ENCODE results near the gene ARHGDIG. TPM values are rescaled to one million over a fixed set of nuclear protein-coding genes. Genes with fewer than 3 reads are reported as not detected.

The ARHGDIG gene
- total and polyA plus RNA-seq, 9 of the 15 experiments (the other 6 are each of a cell fraction or from before 2014, with no cell fraction given) = 0.36 to 2.5 (median 0.64) TPM; not detected in 2

DNA sequence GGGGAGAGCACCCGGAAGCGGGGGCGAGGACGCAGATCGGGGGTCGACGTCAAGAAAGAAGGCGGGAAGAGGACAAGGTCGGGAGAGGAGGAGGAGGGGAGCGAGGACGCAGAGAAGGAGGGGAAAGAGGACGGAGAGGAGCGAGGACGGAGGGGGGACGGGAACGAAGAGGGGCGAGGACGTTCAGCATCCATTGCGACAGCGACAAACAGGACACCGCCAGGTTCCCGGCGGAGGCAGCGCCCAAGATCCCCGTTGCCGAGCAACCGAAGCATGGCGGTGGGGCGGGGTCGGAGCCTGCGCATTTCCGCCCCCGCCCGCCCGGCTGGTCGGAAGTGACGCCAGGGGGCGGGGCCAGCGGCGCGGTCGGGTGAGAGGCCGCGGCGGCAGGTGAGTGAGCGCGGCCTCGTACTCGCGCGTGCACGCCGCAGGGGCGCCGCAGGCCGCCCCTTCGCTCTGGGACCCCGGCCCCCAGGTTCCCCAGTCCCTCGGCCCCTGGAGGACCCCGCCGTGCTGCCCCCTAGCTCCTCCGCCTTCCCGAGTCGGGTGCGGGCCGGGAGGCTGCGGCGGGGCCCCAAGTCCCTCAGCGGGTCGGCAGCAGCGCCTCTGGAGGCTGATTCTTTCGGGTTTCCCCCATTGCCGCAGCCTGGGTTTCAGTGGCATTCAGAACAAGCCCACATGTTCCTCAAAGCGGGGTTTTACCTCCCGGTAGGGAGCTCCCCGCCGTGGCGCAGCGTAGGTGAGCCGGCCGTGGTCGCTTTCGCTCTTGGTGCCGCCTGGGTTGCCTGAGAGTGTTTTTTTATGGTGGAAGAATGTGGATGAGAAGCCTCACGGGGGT lies 45.7 kb upstream of the ARHGDIG start, which contains the start of gene FAM234A (continued):
- TF ChIP-seq, protein P1, sequence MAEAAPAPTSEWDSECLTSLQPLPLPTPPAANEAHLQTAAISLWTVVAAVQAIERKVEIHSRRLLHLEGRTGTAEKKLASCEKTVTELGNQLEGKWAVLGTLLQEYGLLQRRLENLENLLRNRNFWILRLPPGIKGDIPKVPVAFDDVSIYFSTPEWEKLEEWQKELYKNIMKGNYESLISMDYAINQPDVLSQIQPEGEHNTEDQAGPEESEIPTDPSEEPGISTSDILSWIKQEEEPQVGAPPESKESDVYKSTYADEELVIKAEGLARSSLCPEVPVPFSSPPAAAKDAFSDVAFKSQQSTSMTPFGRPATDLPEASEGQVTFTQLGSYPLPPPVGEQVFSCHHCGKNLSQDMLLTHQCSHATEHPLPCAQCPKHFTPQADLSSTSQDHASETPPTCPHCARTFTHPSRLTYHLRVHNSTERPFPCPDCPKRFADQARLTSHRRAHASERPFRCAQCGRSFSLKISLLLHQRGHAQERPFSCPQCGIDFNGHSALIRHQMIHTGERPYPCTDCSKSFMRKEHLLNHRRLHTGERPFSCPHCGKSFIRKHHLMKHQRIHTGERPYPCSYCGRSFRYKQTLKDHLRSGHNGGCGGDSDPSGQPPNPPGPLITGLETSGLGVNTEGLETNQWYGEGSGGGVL (CRISPR knock-in tag; IDR thresholded peaks at IDR 0.05) = no peak
- TF ChIP-seq ZNF707 (CRISPR knock-in tag; conservative IDR thresholded peaks at IDR 0.05) = no peak
- TF ChIP-seq, protein P2, sequence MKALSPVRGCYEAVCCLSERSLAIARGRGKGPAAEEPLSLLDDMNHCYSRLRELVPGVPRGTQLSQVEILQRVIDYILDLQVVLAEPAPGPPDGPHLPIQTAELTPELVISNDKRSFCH (CRISPR knock-in tag; IDR thresholded peaks at IDR 0.05) = no peak
- TF ChIP-seq, protein P2 (tag; IDR thresholded peaks at IDR 0.05) = no peak; the same call in 1 of the 2 replicates
- no peak for TF ChIP-seq PTRF (tag; IDR thresholded peaks at IDR 0.05)
- TF ChIP-seq, protein P3, sequence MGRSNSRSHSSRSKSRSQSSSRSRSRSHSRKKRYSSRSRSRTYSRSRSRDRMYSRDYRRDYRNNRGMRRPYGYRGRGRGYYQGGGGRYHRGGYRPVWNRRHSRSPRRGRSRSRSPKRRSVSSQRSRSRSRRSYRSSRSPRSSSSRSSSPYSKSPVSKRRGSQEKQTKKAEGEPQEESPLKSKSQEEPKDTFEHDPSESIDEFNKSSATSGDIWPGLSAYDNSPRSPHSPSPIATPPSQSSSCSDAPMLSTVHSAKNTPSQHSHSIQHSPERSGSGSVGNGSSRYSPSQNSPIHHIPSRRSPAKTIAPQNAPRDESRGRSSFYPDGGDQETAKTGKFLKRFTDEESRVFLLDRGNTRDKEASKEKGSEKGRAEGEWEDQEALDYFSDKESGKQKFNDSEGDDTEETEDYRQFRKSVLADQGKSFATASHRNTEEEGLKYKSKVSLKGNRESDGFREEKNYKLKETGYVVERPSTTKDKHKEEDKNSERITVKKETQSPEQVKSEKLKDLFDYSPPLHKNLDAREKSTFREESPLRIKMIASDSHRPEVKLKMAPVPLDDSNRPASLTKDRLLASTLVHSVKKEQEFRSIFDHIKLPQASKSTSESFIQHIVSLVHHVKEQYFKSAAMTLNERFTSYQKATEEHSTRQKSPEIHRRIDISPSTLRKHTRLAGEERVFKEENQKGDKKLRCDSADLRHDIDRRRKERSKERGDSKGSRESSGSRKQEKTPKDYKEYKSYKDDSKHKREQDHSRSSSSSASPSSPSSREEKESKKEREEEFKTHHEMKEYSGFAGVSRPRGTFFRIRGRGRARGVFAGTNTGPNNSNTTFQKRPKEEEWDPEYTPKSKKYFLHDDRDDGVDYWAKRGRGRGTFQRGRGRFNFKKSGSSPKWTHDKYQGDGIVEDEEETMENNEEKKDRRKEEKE (IDR thresholded peaks at IDR 0.05; ENCODE audit: borderline replicate concordance in 1 of 2, control insufficient read depth in 1 of 2, low read depth in 2 of 2, low read length in 1 of 2) = no peak
- no peak for TF ChIP-seq NFE2 (IDR thresholded peaks at IDR 0.05; ENCODE audit: low read depth)
- TF ChIP-seq ILK (tag; IDR thresholded peaks at IDR 0.05; ENCODE audit: borderline replicate concordance, low read depth) = no peak
- TF ChIP-seq, protein P4, sequence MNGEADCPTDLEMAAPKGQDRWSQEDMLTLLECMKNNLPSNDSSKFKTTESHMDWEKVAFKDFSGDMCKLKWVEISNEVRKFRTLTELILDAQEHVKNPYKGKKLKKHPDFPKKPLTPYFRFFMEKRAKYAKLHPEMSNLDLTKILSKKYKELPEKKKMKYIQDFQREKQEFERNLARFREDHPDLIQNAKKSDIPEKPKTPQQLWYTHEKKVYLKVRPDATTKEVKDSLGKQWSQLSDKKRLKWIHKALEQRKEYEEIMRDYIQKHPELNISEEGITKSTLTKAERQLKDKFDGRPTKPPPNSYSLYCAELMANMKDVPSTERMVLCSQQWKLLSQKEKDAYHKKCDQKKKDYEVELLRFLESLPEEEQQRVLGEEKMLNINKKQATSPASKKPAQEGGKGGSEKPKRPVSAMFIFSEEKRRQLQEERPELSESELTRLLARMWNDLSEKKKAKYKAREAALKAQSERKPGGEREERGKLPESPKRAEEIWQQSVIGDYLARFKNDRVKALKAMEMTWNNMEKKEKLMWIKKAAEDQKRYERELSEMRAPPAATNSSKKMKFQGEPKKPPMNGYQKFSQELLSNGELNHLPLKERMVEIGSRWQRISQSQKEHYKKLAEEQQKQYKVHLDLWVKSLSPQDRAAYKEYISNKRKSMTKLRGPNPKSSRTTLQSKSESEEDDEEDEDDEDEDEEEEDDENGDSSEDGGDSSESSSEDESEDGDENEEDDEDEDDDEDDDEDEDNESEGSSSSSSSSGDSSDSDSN (IDR thresholded peaks at IDR 0.05; ENCODE audit: borderline replicate concordance in 1 of 2, low read depth in 2 of 2, low read length in 2 of 2) = peak; percentile 45 to 76; a peak in 1 of 4 replicates
- TF ChIP-seq, protein P5, sequence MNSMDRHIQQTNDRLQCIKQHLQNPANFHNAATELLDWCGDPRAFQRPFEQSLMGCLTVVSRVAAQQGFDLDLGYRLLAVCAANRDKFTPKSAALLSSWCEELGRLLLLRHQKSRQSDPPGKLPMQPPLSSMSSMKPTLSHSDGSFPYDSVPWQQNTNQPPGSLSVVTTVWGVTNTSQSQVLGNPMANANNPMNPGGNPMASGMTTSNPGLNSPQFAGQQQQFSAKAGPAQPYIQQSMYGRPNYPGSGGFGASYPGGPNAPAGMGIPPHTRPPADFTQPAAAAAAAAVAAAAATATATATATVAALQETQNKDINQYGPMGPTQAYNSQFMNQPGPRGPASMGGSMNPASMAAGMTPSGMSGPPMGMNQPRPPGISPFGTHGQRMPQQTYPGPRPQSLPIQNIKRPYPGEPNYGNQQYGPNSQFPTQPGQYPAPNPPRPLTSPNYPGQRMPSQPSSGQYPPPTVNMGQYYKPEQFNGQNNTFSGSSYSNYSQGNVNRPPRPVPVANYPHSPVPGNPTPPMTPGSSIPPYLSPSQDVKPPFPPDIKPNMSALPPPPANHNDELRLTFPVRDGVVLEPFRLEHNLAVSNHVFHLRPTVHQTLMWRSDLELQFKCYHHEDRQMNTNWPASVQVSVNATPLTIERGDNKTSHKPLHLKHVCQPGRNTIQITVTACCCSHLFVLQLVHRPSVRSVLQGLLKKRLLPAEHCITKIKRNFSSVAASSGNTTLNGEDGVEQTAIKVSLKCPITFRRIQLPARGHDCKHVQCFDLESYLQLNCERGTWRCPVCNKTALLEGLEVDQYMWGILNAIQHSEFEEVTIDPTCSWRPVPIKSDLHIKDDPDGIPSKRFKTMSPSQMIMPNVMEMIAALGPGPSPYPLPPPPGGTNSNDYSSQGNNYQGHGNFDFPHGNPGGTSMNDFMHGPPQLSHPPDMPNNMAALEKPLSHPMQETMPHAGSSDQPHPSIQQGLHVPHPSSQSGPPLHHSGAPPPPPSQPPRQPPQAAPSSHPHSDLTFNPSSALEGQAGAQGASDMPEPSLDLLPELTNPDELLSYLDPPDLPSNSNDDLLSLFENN (IDR thresholded peaks at IDR 0.05; ENCODE audit: low read depth in 2 of 2, low read length in 2 of 2) = no peak
